Measurements from ENCODE around the gene AAMP. TPM values are rescaled to one million over a fixed set of nuclear protein-coding genes. Genes with fewer than 3 reads are reported as not detected.
"Not testable (repeated sequence)": the region's sequence is repeated elsewhere in the genome, so short reads cannot be mapped to it uniquely, and the experiment has no call there.

AAMP gene
- total RNA-seq, 4 donors from 2014 or later, result 97.8 to 163 (median 131) TPM

DNA sequence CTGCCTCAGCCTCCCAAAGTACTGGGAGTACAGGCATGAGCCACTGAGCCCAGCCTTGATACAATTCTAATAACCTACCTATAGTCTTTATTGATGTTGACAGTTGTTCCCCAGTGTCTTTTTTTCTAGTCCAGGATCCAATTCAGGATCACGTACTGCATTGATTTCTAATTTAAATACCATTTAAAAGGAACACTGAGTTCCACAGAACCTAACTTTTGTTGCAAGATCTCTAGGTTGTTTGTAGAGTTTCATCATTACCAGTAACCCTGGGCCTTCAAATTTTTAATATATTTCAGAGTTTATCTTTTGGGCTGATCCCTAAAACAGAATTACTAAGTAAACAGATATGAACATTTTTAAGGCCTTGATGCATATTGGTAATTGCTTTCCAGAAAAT, 43.4 kb upstream of the AAMP start:
- TF ChIP-seq, protein P1, sequence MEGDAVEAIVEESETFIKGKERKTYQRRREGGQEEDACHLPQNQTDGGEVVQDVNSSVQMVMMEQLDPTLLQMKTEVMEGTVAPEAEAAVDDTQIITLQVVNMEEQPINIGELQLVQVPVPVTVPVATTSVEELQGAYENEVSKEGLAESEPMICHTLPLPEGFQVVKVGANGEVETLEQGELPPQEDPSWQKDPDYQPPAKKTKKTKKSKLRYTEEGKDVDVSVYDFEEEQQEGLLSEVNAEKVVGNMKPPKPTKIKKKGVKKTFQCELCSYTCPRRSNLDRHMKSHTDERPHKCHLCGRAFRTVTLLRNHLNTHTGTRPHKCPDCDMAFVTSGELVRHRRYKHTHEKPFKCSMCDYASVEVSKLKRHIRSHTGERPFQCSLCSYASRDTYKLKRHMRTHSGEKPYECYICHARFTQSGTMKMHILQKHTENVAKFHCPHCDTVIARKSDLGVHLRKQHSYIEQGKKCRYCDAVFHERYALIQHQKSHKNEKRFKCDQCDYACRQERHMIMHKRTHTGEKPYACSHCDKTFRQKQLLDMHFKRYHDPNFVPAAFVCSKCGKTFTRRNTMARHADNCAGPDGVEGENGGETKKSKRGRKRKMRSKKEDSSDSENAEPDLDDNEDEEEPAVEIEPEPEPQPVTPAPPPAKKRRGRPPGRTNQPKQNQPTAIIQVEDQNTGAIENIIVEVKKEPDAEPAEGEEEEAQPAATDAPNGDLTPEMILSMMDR (IDR thresholded peaks at IDR 0.05), result no peak
- TF ChIP-seq EP300 (IDR thresholded peaks at IDR 0.05), result no peak
- TF ChIP-seq POLR2A (IDR thresholded peaks at IDR 0.05), result no peak
- TF ChIP-seq POLR2AphosphoS5 (IDR thresholded peaks at IDR 0.05), result no peak

DNA sequence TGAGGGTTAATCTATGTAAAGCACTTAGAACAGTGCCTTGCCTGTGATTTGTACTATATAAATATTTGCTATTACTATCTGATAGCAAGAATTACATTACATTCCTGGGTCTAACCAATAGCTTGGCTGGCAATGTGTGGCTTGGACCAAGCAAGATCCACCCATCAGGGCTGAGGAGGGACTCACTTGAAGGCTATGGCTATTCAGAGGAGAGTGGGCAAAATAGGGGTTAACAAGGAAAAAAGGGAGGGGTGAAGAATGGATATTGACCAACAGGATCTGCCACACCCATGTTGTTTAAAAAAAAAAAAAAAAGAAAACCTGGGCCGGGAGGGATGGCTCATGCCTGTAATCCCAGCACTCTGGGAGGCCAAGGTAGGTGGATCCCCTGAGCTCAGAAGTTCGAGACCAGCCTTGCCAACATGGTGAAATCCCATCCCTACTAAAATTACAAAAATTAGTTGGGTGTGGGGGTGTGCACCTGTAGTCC, 42.4 kb upstream of the AAMP start:
- 70 to 82% methylated on average over 2 of the region's 2 CpGs for WGBS, 2 donors (ENCODE audit: low coverage in 1 of 2)
- Histone ChIP-seq H3K27ac (no peak overlapping the region), H3K36me3 (no peaks in the 10 kb centered on the region), H3K4me3 (no peak overlapping the region), H3K27me3 (no peaks in the 10 kb centered on the region), H3K9me3 (no peaks in the 10 kb centered on the region), H3K4me1 (no peaks in the 10 kb centered on the region)
- TF ChIP-seq, protein P1 (IDR thresholded peaks at IDR 0.05), result no peak
- no peak for TF ChIP-seq EP300 (IDR thresholded peaks at IDR 0.05)
- no peak for TF ChIP-seq POLR2AphosphoS5 (IDR thresholded peaks at IDR 0.05)
- no peak for TF ChIP-seq POLR2A (IDR thresholded peaks at IDR 0.05)
- no peak for ATAC-seq

More for the DNA sequence above, 43.4 kb upstream of the AAMP start:
- ATAC-seq, result no peak
- no peaks in the 10 kb centered on the region for H3K27me3 ChIP-seq
- H3K27ac ChIP-seq, result no peak overlapping the region
- H3K4me3 ChIP-seq, result no peak overlapping the region
- WGBS, 2 donors (ENCODE audit: low coverage in 1 of 2), result 89 to 92% methylated on average over 1 of the region's 1 CpG
- no peaks in the 10 kb centered on the region for H3K9me3 ChIP-seq
- no peaks in the 10 kb centered on the region for H3K4me1 ChIP-seq
- no peaks in the 10 kb centered on the region for H3K36me3 ChIP-seq

DNA sequence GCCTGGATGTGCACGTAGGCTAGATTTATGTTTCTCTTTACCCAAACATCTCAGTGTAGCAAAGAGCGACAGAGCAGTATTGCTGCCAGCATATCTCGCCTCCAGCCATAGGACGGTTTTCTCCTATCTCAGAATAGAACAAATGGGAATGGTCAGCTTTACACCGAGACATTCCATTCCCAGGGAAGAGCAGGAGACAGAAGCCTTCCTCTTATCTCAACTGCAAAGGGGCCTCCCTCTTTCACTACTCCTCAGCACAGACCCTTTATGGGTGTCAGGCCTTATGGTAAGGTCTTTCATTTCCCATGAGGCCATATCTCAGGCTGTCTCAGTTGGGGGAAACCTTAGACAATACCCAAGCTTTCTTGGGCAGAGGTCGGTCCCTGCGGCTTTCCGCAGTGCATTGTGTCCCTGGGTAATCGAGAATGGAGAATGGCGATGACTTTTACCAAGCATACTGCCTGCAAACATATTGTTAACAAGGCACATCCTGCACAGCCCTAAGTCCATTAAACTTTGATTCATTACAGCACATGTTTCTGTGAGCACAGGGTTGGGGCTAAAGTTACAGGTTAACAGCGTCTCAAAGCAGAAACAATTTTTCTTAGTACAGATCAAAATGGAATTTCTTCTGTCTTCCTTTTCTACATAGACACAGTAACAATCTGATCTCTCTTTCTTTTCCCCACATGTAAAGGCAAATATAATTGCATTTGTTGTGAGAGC, 41.8 kb upstream of the AAMP start:
- H3K4me1 ChIP-seq, H3K36me3 ChIP-seq, H3K27ac ChIP-seq, H3K9me3 ChIP-seq, H3K27me3 ChIP-seq, H3K4me3 ChIP-seq, ATAC-seq: not testable (repeated sequence)
- WGBS, 2 donors (ENCODE audit: low coverage in 1 of 2), result 61 to 100% methylated on average over 4 to 11 of the region's 11 CpGs

DNA sequence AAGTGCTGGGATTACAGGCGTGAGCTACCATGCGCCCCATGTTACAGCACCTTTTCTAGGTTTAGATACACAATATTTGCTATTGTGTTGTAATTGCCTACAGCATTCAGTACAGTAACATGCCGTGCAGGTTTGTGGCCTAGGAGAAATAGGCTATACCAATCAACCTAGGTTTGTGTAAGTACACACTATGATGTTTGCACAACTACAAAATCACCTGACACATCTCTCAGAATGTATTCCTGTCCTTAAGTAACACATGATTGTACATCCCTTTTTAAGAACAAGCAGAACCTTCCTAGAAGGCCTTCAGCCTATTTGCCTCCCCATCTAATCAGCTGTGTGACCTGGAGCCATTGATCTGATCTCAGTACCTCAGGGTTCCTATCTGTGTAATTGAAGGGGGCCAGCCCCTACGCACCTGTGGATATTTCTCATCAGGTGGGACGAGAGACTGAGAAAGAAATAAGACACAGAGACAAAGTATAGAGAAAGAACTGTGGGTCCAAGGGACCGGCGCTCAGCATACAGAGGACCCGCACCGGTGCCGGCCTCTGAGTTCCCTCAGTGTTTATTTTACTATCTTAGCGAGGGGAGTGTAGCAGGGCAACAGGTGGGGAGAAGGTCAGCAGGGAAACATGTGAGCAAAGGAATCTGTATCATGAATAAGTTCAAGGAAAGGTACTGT, 41.1 kb upstream of the AAMP start:
- TF ChIP-seq, protein P1 (IDR thresholded peaks at IDR 0.05), result no peak
- TF ChIP-seq EP300 (IDR thresholded peaks at IDR 0.05), result no peak
- TF ChIP-seq POLR2AphosphoS5 (IDR thresholded peaks at IDR 0.05), result no peak
- TF ChIP-seq POLR2A (IDR thresholded peaks at IDR 0.05), result no peak
- no peak overlapping the region for H3K27ac ChIP-seq
- 69 to 89% methylated on average over 4 to 5 of the region's 11 CpGs for WGBS, 2 donors (ENCODE audit: low coverage in 1 of 2)

DNA sequence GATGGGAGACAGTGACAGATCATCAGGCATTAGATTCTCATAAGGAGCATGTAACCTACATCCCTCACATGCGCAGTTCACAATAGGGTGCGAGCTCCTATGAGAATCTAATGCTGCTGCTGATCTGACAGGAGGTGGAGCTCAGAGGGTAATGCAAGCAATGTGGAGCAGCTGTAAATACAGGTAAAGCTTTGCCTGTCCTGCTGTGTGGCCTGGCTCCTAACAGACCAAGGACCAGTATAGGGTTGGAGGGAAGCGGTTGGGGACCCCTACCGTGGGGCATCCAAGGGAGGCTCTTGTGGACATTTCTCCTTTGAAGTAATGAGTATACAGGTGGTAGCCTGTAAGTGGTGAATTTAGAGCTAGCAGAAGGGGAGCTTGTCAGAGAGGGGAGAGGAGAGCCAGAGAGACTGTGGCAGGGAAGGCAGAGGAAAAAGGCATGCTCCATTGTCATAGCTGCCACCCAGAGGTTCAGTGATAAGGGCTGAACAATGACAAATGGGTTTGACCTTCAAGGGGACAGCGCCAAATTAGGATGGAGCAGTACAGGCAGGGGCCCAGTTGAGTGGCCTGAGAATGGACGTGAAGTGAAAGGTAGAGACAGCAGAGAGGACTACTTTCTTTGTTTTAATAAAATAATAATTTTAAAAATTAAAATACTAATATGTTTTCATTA, 37.6 kb upstream of the AAMP start:
- H3K4me3 ChIP-seq, result no peak overlapping the region
- TF ChIP-seq POLR2A (IDR thresholded peaks at IDR 0.05) (no peak), EP300 (IDR thresholded peaks at IDR 0.05) (no peak), POLR2AphosphoS5 (IDR thresholded peaks at IDR 0.05) (no peak)
- TF ChIP-seq, protein P1 (IDR thresholded peaks at IDR 0.05), result no peak
- no peak for ATAC-seq

More for the DNA sequence above, 41.1 kb upstream of the AAMP start:
- H3K4me1 ChIP-seq, result no peaks in the 10 kb centered on the region
- H3K36me3 ChIP-seq, result no peaks in the 10 kb centered on the region
- no peaks in the 10 kb centered on the region for H3K27me3 ChIP-seq
- no peak overlapping the region for H3K4me3 ChIP-seq
- no peaks in the 10 kb centered on the region for H3K9me3 ChIP-seq
- ATAC-seq, result no peak

More for the DNA sequence above, 37.6 kb upstream of the AAMP start:
- Histone ChIP-seq H3K27ac (no peak overlapping the region), H3K36me3 (no peaks in the 10 kb centered on the region), H3K4me1 (no peaks in the 10 kb centered on the region), H3K9me3 (no peaks in the 10 kb centered on the region), H3K27me3 (no peaks in the 10 kb centered on the region)
- 84 to 95% methylated on average over 5 of the region's 6 CpGs for WGBS, 2 donors (ENCODE audit: low coverage in 1 of 2)

Data from gastroesophageal sphincter (tissue), 4 donors.